H54 (cell line): ENCODE data around the gene TGM4.

Experiments
- DNase-seq: peaks from one replicate; pipeline ENCODE4 v3.0.0; 2011; ENCODE audit warnings: low spot score, mixed read lengths; ENCODE audit not compliant: insufficient read length
- FAIRE-seq: peaks from 3 replicates; lab custom pipeline; 2011; peaks lifted over from hg19 to GRCh38; lab: Jason Lieb, UNC
- POLR2A ChIP-seq: IDR thresholded peaks from 2 replicates; pipeline ENCODE4 v1.6.1; 2011; ENCODE audit warnings: low read depth, mild to moderate bottlenecking, low read length

Gene TGM4

DNA sequence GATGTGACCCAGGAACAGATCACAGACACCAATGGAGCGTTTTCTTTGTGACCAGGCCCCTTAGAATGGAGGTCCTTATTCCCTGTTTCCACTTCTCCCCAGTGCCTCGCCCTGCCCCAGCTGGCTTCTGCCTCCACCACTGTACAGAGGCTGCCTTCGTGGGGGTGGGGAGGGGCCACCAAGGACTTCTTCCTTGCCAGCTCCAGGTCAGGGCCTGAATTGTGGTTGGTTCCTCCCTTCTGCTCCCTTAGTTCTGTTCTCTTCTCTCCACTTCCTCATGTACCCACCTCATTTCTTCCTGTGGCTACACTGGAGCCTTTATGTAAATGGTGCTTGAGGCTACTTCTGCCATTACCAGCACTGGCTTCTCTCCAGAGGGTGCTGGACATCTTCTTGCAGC, 16.4 kb downstream of the TGM4 start:
- FAIRE-seq: no peak
- no peak for DNase-seq
- no peak for TF ChIP-seq POLR2A

DNA sequence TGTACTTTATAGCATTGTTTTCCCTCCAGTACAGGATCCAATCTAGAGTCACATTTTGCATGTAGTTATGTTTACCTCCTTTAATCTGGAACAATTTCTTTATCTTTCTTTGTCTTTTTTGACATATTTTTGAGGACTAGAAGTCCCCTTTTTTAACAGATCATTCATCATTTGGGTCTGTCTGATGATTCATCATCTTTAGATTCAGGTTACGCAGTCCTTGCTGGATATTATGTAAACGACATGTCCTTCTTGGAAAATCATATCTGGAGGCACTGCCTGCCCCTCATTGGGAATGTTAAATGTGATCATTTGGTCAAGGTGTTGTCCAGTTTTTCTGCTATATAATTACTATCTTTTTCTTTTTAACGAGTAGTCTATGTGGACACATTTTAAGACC, 18.3 kb downstream of the TGM4 start:
- FAIRE-seq: no peak
- TF ChIP-seq POLR2A: no peak
- no peak for DNase-seq

DNA sequence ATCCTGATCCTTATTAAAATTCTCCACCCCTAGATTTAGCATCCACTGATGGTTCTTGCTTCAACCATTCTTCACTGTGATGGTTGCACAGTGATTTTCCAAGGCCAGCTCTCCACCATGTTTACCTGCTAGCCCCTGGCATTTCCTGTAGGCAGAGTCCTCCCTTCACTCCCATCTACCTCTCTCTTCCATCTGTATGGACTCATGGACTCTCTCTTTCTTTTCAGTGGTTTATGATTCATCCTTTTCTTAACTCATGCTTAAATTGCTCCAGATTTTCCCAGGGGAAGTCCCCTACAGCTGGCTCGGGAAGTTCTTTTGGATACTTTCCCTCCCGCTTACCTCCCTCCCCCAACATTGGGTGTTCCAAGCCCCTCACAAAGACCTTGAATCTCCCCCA, 18.7 kb downstream of the TGM4 start:
- no peak for TF ChIP-seq POLR2A
- FAIRE-seq: peak; percentile 20
- peak; percentile 56 for DNase-seq

DNA sequence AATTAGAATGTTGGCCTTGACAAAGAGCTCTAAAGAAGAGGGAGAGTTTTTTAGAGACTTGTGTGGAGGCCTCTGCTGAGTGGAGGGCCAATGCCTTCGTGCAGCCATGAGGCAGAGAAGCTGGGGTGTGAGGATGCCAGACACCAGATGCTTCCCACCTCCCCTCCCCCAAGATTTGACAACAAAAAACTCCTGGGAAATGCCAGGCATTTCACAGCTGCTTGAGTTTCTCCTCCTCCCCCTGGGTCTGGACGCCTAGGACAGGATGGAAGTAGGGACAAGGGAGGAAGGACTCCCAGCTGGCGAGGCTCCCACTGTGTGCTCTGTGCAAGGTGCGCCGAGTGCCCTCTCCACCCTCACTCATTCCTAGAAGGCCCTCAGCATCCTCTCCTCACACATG, 20.1 kb downstream of the TGM4 start:
- FAIRE-seq (no peak), DNase-seq (no peak)
- no peak for TF ChIP-seq POLR2A

DNA sequence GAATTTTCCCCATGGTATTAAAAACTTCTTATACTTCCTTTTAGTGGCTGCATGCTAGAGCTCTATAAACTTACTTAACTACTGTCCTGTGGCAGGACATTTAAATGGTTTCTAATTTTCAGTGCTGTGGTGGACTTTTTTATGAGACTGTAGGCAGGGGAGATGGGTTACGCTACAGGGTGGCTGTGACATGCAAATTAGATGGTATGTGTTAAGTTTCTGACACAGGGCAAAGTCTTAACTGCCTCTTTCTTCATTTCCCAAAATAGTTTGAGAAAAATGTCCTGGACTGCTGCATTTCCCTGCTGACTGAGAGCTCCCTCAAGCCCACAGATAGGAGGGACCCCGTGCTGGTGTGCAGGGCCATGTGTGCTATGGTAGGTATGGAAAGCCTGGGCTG, 22.0 kb downstream of the TGM4 start:
- no peak for DNase-seq
- no peak for FAIRE-seq
- TF ChIP-seq POLR2A: no peak

DNA sequence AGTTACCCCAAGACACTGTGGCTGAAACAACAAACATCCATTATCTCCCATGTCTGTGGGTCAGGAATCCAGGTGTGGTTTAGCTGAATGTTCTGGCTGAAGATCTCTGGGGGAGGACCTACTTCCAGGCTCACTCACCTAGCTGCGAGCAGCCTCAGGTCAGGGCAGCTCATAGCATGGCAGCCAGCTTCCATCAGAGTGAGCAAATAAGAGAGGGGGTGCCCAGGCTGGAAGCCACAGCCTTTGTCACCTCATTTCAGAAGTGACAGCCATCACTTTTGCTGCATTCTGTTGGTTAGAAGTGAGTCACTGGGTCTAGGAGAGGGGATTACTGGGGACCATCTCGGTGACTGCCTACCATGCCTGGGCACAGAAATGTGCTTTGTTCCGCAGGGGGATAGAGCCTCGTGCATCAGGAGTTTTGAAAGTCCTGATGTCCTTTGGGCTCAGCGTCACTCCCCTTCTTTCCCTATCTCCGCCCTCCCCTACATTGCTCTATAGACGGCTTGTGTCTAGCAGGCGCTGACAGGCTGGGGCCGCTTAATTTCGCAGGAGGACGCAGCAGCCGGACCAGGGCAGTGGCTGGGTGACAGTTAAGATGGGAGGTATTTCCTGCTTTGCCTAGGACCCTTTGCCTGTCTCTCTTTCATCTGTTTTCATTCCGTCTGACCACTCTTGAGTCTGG, 25.4 kb downstream of the TGM4 start:
- DNase-seq (no peak), FAIRE-seq (no peak)
- no peak for TF ChIP-seq POLR2A

DNA sequence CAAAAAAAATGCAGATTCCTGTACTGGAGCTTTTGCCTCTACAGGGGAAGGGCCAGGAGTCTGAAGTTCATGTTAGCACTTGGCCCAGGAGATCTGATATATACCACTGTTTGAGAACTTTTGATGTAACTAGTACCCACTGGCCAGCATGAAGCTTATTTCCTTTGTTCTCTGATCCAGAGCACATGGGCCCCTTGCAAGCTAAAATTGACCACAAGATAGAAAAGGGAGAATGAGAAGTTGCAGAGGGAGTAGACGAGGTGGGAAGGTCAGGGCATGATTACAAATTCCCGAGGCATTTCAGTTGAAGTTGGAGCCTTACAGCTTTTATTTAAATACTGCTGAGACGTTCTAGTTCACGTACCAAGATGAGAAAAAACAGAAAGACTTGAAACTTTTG, 28.2 kb downstream of the TGM4 start:
- DNase-seq (no peak), FAIRE-seq (no peak)
- TF ChIP-seq POLR2A: no peak

DNA sequence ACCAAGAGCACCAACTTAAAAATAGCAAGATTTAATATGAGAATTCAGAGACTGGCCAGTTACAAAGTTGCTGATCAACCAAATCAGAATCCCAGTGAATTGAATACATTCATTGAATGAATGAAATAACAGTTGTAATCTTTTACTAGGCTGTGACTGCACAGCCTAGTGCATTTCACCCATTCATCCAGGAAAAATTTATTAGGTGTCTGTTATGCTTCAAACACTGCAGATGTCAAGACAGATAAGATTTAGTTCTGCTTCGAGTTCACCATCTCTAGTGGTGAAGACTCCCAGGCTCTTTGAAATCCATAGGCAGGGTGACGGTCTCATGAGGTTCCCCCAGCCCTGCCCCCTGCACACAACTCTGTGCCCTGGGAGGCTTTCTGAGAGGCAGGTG, 28.9 kb downstream of the TGM4 start:
- FAIRE-seq (no peak), DNase-seq (no peak)
- TF ChIP-seq POLR2A: no peak

DNA sequence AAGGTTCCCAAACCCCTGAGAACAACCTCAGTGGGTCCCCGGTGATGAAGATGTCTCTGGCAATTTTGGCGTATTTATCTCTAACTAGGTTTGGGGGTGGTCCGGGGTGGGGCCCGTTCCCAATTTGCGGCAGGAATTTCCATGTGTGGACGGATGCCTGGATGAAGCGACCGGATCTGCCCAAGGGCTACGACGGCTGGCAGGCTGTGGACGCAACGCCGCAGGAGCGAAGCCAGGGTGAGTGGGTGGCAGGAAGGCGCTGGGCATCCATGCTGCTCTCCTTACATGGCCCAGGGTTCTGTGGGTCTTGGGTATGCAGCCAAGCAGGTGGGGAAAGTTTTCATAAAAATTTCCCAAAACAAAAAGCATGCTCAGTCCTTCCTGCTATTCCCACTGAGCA, 29.3 kb downstream of the TGM4 start:
- FAIRE-seq (no peak), DNase-seq (no peak)
- TF ChIP-seq POLR2A: no peak

DNA sequence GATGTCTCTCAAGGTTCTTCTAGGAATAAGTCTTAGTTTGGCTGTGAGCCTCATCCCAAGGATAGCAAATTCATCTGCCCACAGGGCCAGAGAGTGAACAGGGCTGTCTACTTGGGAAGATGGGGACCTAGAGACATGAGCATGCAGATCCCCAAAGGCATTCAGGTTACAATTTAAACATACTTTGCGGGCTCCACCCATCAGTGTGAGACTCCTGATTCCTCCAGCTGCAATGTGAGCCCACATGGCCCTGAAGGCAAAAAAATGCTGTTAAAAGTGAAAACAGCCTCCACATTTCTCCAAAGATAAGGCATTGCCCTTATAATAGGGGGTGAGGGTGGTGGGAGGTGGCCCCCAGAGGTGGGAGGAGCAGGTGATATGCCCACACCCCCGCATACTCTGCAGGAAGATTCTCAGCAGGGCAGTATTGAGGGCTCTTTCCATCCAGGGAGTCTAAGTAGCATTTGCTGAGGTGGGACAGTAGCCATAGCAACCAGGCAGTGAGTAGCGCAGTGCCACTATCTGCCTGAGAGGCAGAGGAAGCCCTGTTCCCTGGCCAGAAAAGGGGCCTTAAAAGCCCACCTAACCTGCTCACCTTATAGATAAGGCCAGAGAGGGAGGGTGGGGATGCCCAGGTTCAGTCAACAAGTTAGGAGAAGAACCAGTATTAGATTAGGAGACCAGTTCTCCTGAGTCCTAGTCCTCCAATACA, 31.2 kb downstream of the TGM4 start:
- no peak for DNase-seq
- TF ChIP-seq POLR2A: no peak
- no peak for FAIRE-seq

DNA sequence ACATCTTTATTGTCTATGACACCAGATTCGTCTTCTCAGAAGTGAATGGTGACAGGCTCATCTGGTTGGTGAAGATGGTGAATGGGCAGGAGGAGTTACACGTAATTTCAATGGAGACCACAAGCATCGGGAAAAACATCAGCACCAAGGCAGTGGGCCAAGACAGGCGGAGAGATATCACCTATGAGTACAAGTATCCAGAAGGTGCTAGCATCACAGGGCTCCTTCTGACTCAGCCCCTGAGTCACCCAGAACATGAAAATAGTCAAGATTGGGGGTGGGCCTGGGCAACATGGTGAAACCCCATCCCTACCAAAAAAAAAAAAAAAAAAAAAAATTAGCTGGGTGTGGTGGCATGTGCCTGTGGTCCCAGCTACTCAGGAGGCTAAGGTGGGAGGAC, 32.6 kb downstream of the TGM4 start:
- no peak for FAIRE-seq
- TF ChIP-seq POLR2A: no peak
- DNase-seq: no peak

DNA sequence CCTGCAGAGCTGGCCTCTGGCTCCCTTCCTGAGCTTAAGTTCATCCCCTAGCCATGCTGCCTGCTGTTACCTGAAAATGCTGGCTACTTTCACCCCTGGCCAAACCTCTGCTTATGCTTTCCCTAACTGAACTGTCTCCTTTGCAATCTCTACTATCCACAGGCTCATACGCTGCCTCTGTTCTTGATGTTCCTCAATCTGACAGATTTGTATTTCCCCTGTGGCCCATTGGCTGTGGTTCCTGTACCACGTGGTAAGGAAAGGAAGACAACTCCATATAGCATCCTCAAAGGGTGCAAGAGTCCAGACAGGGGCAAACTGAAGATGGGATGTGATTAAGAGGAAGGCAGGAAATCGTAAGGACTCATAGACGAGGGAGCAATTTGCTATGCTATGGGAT, 33.2 kb downstream of the TGM4 start:
- FAIRE-seq (no peak), DNase-seq (no peak)
- TF ChIP-seq POLR2A: no peak

DNA sequence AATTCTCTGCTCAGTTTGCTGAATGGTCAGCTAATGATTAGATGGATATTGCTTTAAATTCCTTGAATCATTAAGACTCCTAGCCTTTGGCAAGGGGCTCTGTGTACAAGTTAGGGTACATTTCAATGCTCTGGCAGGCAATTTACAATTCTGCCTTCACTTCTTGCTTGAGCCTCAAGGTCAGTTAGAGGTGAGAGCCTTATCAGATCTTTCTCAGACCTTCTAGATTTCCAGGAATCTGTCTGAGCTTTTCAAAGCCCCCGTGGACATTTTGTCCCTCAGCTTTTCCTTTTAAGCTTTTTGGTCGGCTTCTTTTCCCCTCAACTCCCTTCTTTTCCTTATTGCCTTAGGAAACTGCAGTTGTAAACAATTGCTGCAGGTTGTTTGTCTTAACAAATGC, 34.7 kb downstream of the TGM4 start:
- TF ChIP-seq POLR2A: no peak
- FAIRE-seq (no peak), DNase-seq (no peak)

DNA sequence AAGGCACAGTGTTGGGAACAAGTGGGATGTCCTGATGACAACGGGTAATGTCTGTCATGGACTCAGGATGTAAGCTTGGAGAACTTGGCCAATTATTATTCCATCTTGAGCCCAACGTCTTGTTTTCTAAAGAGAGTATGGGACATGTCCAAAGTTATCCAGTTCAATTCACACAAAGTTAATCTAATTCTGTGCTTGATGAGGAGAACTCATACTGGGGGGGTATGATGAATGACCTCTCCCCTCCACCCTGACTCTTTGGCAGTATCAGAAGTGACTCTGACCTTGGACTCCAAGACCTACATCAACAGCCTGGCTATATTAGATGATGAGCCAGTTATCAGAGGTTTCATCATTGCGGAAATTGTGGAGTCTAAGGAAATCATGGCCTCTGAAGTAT, 36.3 kb downstream of the TGM4 start:
- FAIRE-seq: no peak
- DNase-seq: no peak
- TF ChIP-seq POLR2A: no peak

DNA sequence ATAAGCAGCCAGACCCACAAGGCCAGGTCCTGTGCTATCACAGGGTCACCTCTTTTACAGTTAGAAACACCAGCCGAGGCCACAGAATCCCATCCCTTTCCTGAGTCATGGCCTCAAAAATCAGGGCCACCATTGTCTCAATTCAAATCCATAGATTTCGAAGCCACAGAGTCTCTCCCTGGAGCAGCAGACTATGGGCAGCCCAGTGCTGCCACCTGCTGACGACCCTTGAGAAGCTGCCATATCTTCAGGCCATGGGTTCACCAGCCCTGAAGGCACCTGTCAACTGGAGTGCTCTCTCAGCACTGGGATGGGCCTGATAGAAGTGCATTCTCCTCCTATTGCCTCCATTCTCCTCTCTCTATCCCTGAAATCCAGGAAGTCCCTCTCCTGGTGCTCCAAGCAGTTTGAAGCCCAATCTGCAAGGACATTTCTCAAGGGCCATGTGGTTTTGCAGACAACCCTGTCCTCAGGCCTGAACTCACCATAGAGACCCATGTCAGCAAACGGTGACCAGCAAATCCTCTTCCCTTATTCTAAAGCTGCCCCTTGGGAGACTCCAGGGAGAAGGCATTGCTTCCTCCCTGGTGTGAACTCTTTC, 39.6 kb downstream of the TGM4 start:
- FAIRE-seq: peak; percentile 70
- DNase-seq: peak; percentile 75
- no peak for TF ChIP-seq POLR2A
